ENCODE results near the gene SOX21.

DNA sequence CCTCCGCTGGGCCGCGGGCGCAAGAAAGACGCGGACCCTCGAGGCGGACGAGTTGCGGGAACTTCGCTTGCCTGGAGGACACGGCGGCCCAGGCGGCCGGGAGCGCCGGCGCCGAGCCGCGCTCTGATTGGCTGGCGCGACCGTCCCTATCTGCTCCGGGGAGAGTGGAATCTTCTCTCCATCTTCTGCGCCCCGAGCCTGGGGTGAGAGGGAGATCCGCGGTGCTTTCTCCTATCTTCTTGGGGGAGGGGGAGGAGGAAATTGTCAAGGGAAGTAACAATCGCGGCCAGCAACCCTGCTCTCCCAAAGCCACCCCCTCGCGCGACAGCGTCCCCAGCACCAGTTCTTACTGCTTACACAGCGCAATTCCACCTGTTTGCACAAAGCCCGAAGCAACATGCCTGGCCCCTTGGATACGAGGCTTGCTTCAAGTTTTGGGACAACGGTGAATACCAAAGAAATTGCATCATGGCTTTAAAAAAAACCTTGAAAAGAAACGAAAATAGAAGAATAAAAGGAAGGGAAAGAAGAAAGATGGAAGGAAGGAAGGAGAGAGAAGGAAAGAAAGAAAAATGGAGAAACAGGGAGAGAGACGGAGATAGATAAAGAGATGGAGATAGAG lies 4.8 kb downstream of the SOX21 start:
- TF ChIP-seq, protein P1, sequence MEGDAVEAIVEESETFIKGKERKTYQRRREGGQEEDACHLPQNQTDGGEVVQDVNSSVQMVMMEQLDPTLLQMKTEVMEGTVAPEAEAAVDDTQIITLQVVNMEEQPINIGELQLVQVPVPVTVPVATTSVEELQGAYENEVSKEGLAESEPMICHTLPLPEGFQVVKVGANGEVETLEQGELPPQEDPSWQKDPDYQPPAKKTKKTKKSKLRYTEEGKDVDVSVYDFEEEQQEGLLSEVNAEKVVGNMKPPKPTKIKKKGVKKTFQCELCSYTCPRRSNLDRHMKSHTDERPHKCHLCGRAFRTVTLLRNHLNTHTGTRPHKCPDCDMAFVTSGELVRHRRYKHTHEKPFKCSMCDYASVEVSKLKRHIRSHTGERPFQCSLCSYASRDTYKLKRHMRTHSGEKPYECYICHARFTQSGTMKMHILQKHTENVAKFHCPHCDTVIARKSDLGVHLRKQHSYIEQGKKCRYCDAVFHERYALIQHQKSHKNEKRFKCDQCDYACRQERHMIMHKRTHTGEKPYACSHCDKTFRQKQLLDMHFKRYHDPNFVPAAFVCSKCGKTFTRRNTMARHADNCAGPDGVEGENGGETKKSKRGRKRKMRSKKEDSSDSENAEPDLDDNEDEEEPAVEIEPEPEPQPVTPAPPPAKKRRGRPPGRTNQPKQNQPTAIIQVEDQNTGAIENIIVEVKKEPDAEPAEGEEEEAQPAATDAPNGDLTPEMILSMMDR (IDR thresholded peaks at IDR 0.05) = no peak
- TF ChIP-seq POLR2A (IDR thresholded peaks at IDR 0.05) (no peak), EP300 (IDR thresholded peaks at IDR 0.05) (no peak)
